Measurements from ENCODE around the gene CCDC175.

Gene CCDC175

GRCh38 chr14:59461891-59462290 lies 114.7 kb downstream of the CCDC175 start:
- no peak overlapping the region for H3K4me3 ChIP-seq (ENCODE audit: low read length)
- no peak for DNase-seq (ENCODE audit: low read depth)
- no peak for TF ChIP-seq CTCF (conservative IDR thresholded peaks at IDR 0.05; ENCODE audit: low read depth, low read length)

- TF ChIP-seq CTCF (conservative IDR thresholded peaks at IDR 0.05; ENCODE audit: low read depth, low read length): no peak
Observed at GRCh38 chr14:59460378-59460777, 116.2 kb downstream of the CCDC175 start.

GRCh38 chr14:59458486-59458885 lies 118.1 kb downstream of the CCDC175 start:
- H3K4me3 ChIP-seq (ENCODE audit: low read length): no peak overlapping the region
- TF ChIP-seq CTCF (conservative IDR thresholded peaks at IDR 0.05; ENCODE audit: low read depth, low read length): no peak

More at GRCh38 chr14:59460378-59460777, 116.2 kb downstream of the CCDC175 start:
- H3K4me3 ChIP-seq (ENCODE audit: low read length): no peak overlapping the region
- DNase-seq (ENCODE audit: low read depth): no peak

GRCh38 chr14:59455411-59455810 lies 121.2 kb downstream of the CCDC175 start:
- TF ChIP-seq CTCF (conservative IDR thresholded peaks at IDR 0.05; ENCODE audit: low read depth, low read length): no peak
- no peak overlapping the region for H3K4me3 ChIP-seq (ENCODE audit: low read length)
- DNase-seq (ENCODE audit: low read depth): no peak

More at GRCh38 chr14:59458486-59458885, 118.1 kb downstream of the CCDC175 start:
- DNase-seq (ENCODE audit: low read depth): no peak
